ENCODE results near the gene DCBLD1.
"Not testable (repeated sequence)": the region's sequence is repeated elsewhere in the genome, so short reads cannot be mapped to it uniquely, and the experiment has no call there.

The DCBLD1 gene

GRCh38 chr6:117517995-117518394 lies 35.5 kb downstream of the DCBLD1 start:
- H3K27ac Mint-ChIP-seq; H3K9me3 Mint-ChIP-seq; H3K4me1 Mint-ChIP-seq (ENCODE audit: low read depth); H3K4me3 Mint-ChIP-seq; H3K36me3 Mint-ChIP-seq (ENCODE audit: low read depth); H3K27me3 Mint-ChIP-seq (ENCODE audit: low read depth): not testable (repeated sequence)

- no peaks in the 10 kb centered on the region for H3K4me1 Mint-ChIP-seq (ENCODE audit: low read depth)
- no peak overlapping the region for H3K27ac Mint-ChIP-seq
- H3K27me3 Mint-ChIP-seq (ENCODE audit: low read depth), result no peaks in the 10 kb centered on the region
- no peaks in the 10 kb centered on the region for H3K36me3 Mint-ChIP-seq (ENCODE audit: low read depth)
- no peaks in the 10 kb centered on the region for H3K9me3 Mint-ChIP-seq
- no peak overlapping the region for H3K4me3 Mint-ChIP-seq
Measured at GRCh38 chr6:117518870-117519269, 36.4 kb downstream of the DCBLD1 start.

GRCh38 chr6:117520603-117521395 lies 38.3 kb downstream of the DCBLD1 start:
- no peak overlapping the region for H3K27ac Mint-ChIP-seq

DNA sequence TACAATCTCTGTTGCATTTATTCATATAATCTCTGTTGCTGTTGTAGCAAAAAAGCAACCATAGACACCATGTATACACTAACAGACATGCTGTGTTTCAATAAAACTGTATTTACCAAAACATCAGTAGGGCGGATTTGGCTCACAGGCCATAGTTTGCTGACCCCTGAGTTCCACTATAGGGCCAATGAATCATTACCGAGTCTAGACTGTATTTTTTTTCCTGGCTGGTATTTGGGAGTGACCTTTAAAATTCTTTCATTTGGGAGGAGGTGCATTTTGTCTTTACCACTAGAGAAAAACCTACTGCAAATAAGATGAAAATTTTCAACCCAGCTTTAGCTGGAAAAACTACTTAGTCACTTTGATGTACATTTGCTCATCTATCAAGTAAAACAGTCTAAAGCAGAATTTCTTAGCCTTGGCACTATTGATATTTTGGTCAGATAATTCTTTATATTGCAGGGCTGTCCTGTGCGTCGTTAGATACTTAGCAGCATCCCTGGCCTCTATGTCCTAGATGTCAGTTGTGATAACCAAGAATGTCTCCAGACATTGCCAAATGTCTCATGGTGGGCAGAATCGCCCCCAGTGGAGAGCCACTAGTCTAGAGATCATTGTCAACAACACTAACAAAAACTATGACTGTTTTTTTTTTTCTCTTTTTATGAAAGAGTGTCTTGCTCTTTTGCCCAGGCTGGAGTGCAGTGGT lies 39.5 kb downstream of the DCBLD1 start:
- no peaks in the 10 kb centered on the region for H3K36me3 Mint-ChIP-seq (ENCODE audit: low read depth)

More at GRCh38 chr6:117520603-117521395, 38.3 kb downstream of the DCBLD1 start:
- Mint-ChIP-seq H3K9me3 (no peaks in the 10 kb centered on the region), H3K36me3 (ENCODE audit: low read depth) (no peaks in the 10 kb centered on the region), H3K27me3 (ENCODE audit: low read depth) (no peaks in the 10 kb centered on the region), H3K4me1 (ENCODE audit: low read depth) (no peaks in the 10 kb centered on the region), H3K4me3 (no peak overlapping the region)

DNA sequence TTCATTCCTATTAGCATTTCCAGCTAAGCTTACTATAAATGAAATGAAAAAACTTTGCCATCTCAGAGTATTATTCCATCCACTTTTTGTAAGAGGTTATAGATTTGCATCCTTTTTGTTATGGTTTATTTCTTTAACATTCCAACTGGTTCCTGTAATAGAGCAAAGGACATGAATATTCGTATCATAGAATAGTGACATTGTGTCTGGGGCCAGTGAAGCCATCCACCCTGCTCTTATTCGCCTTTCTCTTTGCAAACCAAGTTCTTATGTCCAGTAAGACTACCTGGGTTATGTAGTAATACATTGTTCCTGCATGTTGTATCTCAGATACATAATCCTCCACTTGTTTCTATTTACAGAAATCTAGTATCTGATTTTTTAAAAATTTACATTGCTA lies 43.1 kb downstream of the DCBLD1 start:
- Mint-ChIP-seq H3K9me3 (no peaks in the 10 kb centered on the region), H3K27ac (no peak overlapping the region), H3K4me3 (no peak overlapping the region), H3K4me1 (ENCODE audit: low read depth) (no peaks in the 10 kb centered on the region), H3K27me3 (ENCODE audit: low read depth) (no peaks in the 10 kb centered on the region), H3K36me3 (ENCODE audit: low read depth) (no peaks in the 10 kb centered on the region)

More for the DNA sequence above, 39.5 kb downstream of the DCBLD1 start:
- Mint-ChIP-seq H3K9me3 (no peaks in the 10 kb centered on the region), H3K4me1 (ENCODE audit: low read depth) (no peaks in the 10 kb centered on the region), H3K27me3 (ENCODE audit: low read depth) (no peaks in the 10 kb centered on the region), H3K27ac (no peak overlapping the region), H3K4me3 (no peak overlapping the region)

- no peak overlapping the region for H3K4me3 Mint-ChIP-seq
- H3K27ac Mint-ChIP-seq, result no peak overlapping the region
- H3K27me3 Mint-ChIP-seq (ENCODE audit: low read depth), result no peaks in the 10 kb centered on the region
- no peaks in the 10 kb centered on the region for H3K4me1 Mint-ChIP-seq (ENCODE audit: low read depth)
- no peaks in the 10 kb centered on the region for H3K9me3 Mint-ChIP-seq
- no peaks in the 10 kb centered on the region for H3K36me3 Mint-ChIP-seq (ENCODE audit: low read depth)
Measured at GRCh38 chr6:117530467-117531242, 48.2 kb downstream of the DCBLD1 start.

GRCh38 chr6:117531346-117531745 lies 48.9 kb downstream of the DCBLD1 start:
- Mint-ChIP-seq H3K4me1 (ENCODE audit: low read depth) (no peaks in the 10 kb centered on the region), H3K36me3 (ENCODE audit: low read depth) (no peaks in the 10 kb centered on the region), H3K27me3 (ENCODE audit: low read depth) (no peaks in the 10 kb centered on the region), H3K27ac (no peak overlapping the region), H3K4me3 (no peak overlapping the region), H3K9me3 (no peaks in the 10 kb centered on the region)

DNA sequence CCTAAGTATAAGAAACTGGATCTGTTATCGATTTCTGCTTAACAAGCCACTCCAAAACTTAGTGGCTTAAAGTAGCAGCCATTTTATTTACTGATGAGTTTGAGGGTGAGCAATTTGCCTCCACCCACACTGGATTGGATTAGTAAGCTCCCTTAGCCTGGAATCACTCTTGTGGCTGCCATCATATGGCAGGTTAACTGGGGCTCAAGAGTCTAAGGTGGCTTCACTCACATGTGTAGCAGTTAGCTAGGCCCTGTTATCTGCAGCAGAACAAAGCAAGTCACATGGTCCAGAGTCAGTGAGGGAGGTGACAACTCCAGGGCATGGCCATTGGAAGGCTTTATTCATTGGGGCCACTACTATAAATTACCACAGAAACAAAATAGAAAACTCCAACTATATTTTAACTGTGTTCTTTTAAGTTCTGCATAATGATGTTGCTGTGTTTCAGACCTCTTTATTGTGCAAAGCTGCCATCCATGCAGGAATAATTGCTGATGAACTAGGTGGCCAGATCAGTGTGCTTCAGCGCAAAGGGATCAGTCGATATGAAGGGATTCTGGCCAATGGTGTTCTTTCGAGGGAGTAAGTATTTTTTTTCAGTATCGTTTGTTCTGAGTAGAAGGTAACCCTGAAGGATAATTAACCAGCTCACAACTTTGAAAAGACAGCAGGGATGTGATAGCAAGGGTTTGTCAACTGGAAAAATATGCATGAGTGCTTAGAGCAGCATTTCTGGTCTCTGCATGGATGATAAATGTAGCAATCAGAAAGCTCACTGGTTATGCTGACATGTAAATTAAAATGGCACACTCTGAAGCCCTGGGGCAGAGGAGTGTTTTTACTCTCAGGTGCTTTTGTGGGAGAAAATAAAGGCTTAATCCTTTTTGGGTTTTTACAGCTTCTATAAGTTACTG lies 49.6 kb downstream of the DCBLD1 start:
- Mint-ChIP-seq H3K4me3 (no peak overlapping the region), H3K36me3 (ENCODE audit: low read depth) (no peaks in the 10 kb centered on the region), H3K27me3 (ENCODE audit: low read depth) (no peaks in the 10 kb centered on the region), H3K9me3 (no peaks in the 10 kb centered on the region), H3K4me1 (ENCODE audit: low read depth) (no peaks in the 10 kb centered on the region), H3K27ac (no peak overlapping the region)

- H3K27ac Mint-ChIP-seq, result no peak overlapping the region
- peaks cover 4% of the 10 kb centered on the region for H3K36me3 Mint-ChIP-seq (ENCODE audit: low read depth)
- no peaks in the 10 kb centered on the region for H3K9me3 Mint-ChIP-seq
- H3K4me3 Mint-ChIP-seq, result no peak overlapping the region
- no peaks in the 10 kb centered on the region for H3K4me1 Mint-ChIP-seq (ENCODE audit: low read depth)
- no peaks in the 10 kb centered on the region for H3K27me3 Mint-ChIP-seq (ENCODE audit: low read depth)
Measured at GRCh38 chr6:117533775-117534174, 51.3 kb downstream of the DCBLD1 start.

DNA sequence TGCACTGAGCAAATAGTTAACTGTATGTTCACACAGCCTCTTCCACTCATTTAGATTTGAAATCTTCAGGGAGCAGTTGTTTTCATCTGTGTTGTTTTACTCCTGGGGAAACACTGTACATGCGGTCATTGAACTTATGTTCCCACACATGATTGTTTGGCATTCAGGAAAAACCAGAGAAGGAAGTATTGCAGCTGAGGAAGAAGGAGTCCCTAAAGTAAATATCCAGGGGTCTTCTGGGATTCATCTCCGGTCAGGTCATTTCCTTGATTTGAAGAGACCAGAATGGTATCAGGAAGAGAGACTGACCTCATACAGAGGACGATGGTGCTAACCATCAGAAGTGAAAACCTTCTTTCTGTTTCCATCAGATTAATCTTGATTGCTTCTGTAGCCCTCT lies 52.5 kb downstream of the DCBLD1 start:
- Mint-ChIP-seq H3K27ac (no peak overlapping the region), H3K27me3 (ENCODE audit: low read depth) (no peaks in the 10 kb centered on the region), H3K4me1 (ENCODE audit: low read depth) (no peaks in the 10 kb centered on the region)

GRCh38 chr6:117536317-117536716 lies 53.8 kb downstream of the DCBLD1 start:
- Mint-ChIP-seq H3K4me3 (no peak overlapping the region), H3K36me3 (ENCODE audit: low read depth) (peaks cover 4% of the 10 kb centered on the region), H3K9me3 (no peaks in the 10 kb centered on the region), H3K27ac (no peak overlapping the region), H3K4me1 (ENCODE audit: low read depth) (no peaks in the 10 kb centered on the region), H3K27me3 (ENCODE audit: low read depth) (no peaks in the 10 kb centered on the region)

More for the DNA sequence above, 52.5 kb downstream of the DCBLD1 start:
- peaks cover 4% of the 10 kb centered on the region for H3K36me3 Mint-ChIP-seq (ENCODE audit: low read depth)
- H3K4me3 Mint-ChIP-seq, result no peak overlapping the region
- H3K9me3 Mint-ChIP-seq, result no peaks in the 10 kb centered on the region

GRCh38 chr6:117538615-117539014 lies 56.1 kb downstream of the DCBLD1 start:
- H3K4me3 Mint-ChIP-seq, result no peak overlapping the region
- no peaks in the 10 kb centered on the region for H3K4me1 Mint-ChIP-seq (ENCODE audit: low read depth)
- H3K36me3 Mint-ChIP-seq (ENCODE audit: low read depth), result peaks cover 4% of the 10 kb centered on the region
- no peak overlapping the region for H3K27ac Mint-ChIP-seq
- no peaks in the 10 kb centered on the region for H3K27me3 Mint-ChIP-seq (ENCODE audit: low read depth)
- H3K9me3 Mint-ChIP-seq, result no peaks in the 10 kb centered on the region

GRCh38 chr6:117540670-117541069 lies 58.2 kb downstream of the DCBLD1 start:
- no peaks in the 10 kb centered on the region for H3K27me3 Mint-ChIP-seq (ENCODE audit: low read depth)
- no peaks in the 10 kb centered on the region for H3K9me3 Mint-ChIP-seq
- H3K36me3 Mint-ChIP-seq (ENCODE audit: low read depth), result peaks cover 4% of the 10 kb centered on the region
- H3K27ac Mint-ChIP-seq, result no peak overlapping the region
- H3K4me3 Mint-ChIP-seq, result no peak overlapping the region
- no peaks in the 10 kb centered on the region for H3K4me1 Mint-ChIP-seq (ENCODE audit: low read depth)

DNA sequence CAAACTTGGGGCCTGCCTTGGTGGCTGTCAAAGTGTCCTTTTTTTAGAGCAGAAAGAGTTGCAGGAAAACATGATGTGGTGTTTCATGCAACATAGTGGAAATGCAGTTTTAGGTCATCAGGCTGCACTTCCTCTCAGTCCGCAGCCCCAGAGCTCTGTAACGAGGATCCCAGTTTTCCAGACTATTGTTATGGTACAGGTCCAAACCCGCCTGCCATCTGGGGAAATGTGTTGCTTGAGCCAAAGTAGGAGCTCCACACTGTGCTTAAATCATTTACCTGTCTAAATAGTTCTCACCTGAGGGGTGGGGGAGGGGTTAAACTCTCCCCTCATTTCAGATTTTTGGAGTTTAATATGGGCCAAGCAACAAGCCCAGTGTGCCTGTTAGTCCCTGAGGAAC lies 60.0 kb downstream of the DCBLD1 start:
- H3K36me3 Mint-ChIP-seq (ENCODE audit: low read depth), result peaks cover 6% of the 10 kb centered on the region
- H3K4me3 Mint-ChIP-seq, result no peak overlapping the region
- peaks cover 7% of the 10 kb centered on the region for H3K4me1 Mint-ChIP-seq (ENCODE audit: low read depth)
- peaks cover 11% of the 10 kb centered on the region for H3K27me3 Mint-ChIP-seq (ENCODE audit: low read depth)
- H3K27ac Mint-ChIP-seq, result no peak overlapping the region
- H3K9me3 Mint-ChIP-seq, result no peaks in the 10 kb centered on the region
